H1 (cell line): ENCODE results near the gene SKOR2. TPM values are rescaled to one million over a fixed set of nuclear protein-coding genes. Genes with fewer than 3 reads are reported as not detected.

ENCODE experiments used
- BCL11A ChIP-seq, 2 experiments: IDR thresholded peaks; one replicate each; pipeline ENCODE4 v1.6.1; 2011; ENCODE audit warnings: low read depth in 2 of 2, low read length in 2 of 2, mild to moderate bottlenecking in 2 of 2
- EP300 ChIP-seq, 2 experiments: IDR thresholded peaks; 1 replicate in 1 of 2; 2 replicates in 1 of 2; pipeline ENCODE4 v1.6.1; 2011 to 2012; ENCODE audit warnings: low read depth in 2 of 2, low read length in 2 of 2, mild to moderate bottlenecking in 2 of 2, borderline replicate concordance in 1 of 2, inconsistent platforms in 1 of 2, moderate library complexity in 1 of 2
- GTF2F1 ChIP-seq: IDR thresholded peaks from 2 replicates; pipeline ENCODE4 v1.6.1; 2012; ENCODE audit warnings: low read depth, low read length, improper control_type of control experiment, borderline replicate concordance
- SIRT6 ChIP-seq: IDR thresholded peaks from one replicate; pipeline ENCODE4 v1.7.1; 2012; ENCODE audit warnings: low read length, inconsistent platforms
- SIX5 ChIP-seq: IDR thresholded peaks from 2 replicates; pipeline ENCODE4 v1.6.1; 2011; ENCODE audit warnings: mild to moderate bottlenecking, low read depth, low read length
- SP1 ChIP-seq: IDR thresholded peaks from 2 replicates; pipeline ENCODE4 v1.6.1; 2011; ENCODE audit warnings: low read depth, low read length
- SRF ChIP-seq: IDR thresholded peaks from 2 replicates; pipeline ENCODE4 v1.6.1; 2011; ENCODE audit warnings: mild to moderate bottlenecking, low read depth, low read length, moderate library complexity
- ZNF274 ChIP-seq: IDR thresholded peaks from 2 replicates; pipeline ENCODE4 v1.7.0; 2012; ENCODE audit warnings: low read length, borderline replicate concordance; ENCODE audit errors: extremely low read depth
- polyA plus RNA-seq, 7 experiments: library from polyadenylated mRNA; depleted of rRNA in 3 of 7; stranded (reverse) in 5 of 7; unstranded in 2 of 7; fragments of >200 nt in 5 of 7; fragments of 200-250 nt in 2 of 7; gene quantifications; 1 replicate in 5 of 7; 2 replicates in 1 of 7; 4 replicates in 1 of 7; pipeline versions ENCODE4 v1.2.1 to v1.2.3, GENCODE V29; 2011 to 2013; ENCODE audit warnings: missing spikeins in 2 of 7, mixed read lengths in 2 of 7
- total RNA-seq: library from RNA; stranded (reverse); fragmentation: NEBNext Ultra II Directional; extraction: Animal tissue kit (Norgen Biotek cat#: 25700); gene quantifications from 2 replicates; pipeline ENCODE4 v1.2.1, GENCODE V29; 2021

The SKOR2 gene
- total and polyA plus RNA-seq, 2 of the 8 experiments (the other 6 are each of a cell fraction or from before 2014, with no cell fraction given): 0.05 to 0.11 TPM

GRCh38 chr18:47296462-47296861 lies 45.0 kb upstream of the SKOR2 start (continued):
- TF ChIP-seq BCL11A (IDR thresholded peaks at IDR 0.05; ENCODE audit: low read depth in 2 of 2, low read length in 2 of 2): no peak
- no peak for TF ChIP-seq ZNF274
- TF ChIP-seq SIX5: no peak
- no peak for TF ChIP-seq GTF2F1
- TF ChIP-seq EP300 (IDR thresholded peaks at IDR 0.05; ENCODE audit: borderline replicate concordance in 1 of 2, low read depth in 2 of 2, low read length in 2 of 2): no peak
- TF ChIP-seq SP1: no peak
- TF ChIP-seq SRF: no peak
- no peak for TF ChIP-seq SIRT6
